SJSA1 (cell line): Measurements from ENCODE around the gene SLITRK2. TPM values are rescaled to one million over a fixed set of nuclear protein-coding genes. Genes with fewer than 3 reads are reported as not detected.

Experiments
- DNase-seq, 2 experiments: peaks; one replicate each; pipeline ENCODE4 v3.0.0-alpha.2; 2015 to 2020; ENCODE audit warnings: low spot score in 2 of 2, low read depth in 1 of 2
- H3K27ac ChIP-seq: fragments of 250-450 bp; sonication (Bioruptor Pico); 2 replicates; pipeline ENCODE4 v1.5.1; 2020; ENCODE audit warnings: mild to moderate bottlenecking, moderate library complexity
- H3K27me3 ChIP-seq: fragments of 250-450 bp; sonication (Bioruptor Pico); replicated peaks from 2 replicates; pipeline ENCODE4 v1.5.1; 2020; ENCODE audit warnings: mild to moderate bottlenecking, moderate library complexity
- H3K36me3 ChIP-seq: fragments of 250-450 bp; sonication (Bioruptor Pico); 2 replicates; pipeline ENCODE4 v1.5.1; 2020; ENCODE audit warnings: mild to moderate bottlenecking
- H3K4me1 ChIP-seq: fragments of 250-450 bp; sonication (Bioruptor Pico); replicated peaks from 2 replicates; pipeline ENCODE4 v1.6.1; 2021; ENCODE audit warnings: mild to moderate bottlenecking
- H3K4me3 ChIP-seq: fragments of 250-450 bp; sonication (Bioruptor Pico); 2 replicates; pipeline ENCODE4 v1.5.1; 2020; ENCODE audit warnings: mild to moderate bottlenecking
- H3K9me3 ChIP-seq: fragments of 250-450 bp; sonication (Bioruptor Pico); replicated peaks from 2 replicates; pipeline ENCODE4 v1.5.1; 2020; ENCODE audit warnings: mild to moderate bottlenecking
- total RNA-seq: library from RNA; depleted of rRNA; stranded (reverse); fragments of >200 nt; shearing (Covaris generic); gene quantifications from 2 replicates; pipeline ENCODE4 v1.2.3, GENCODE V29; 2014; rRNA removed

Gene SLITRK2, protein sequence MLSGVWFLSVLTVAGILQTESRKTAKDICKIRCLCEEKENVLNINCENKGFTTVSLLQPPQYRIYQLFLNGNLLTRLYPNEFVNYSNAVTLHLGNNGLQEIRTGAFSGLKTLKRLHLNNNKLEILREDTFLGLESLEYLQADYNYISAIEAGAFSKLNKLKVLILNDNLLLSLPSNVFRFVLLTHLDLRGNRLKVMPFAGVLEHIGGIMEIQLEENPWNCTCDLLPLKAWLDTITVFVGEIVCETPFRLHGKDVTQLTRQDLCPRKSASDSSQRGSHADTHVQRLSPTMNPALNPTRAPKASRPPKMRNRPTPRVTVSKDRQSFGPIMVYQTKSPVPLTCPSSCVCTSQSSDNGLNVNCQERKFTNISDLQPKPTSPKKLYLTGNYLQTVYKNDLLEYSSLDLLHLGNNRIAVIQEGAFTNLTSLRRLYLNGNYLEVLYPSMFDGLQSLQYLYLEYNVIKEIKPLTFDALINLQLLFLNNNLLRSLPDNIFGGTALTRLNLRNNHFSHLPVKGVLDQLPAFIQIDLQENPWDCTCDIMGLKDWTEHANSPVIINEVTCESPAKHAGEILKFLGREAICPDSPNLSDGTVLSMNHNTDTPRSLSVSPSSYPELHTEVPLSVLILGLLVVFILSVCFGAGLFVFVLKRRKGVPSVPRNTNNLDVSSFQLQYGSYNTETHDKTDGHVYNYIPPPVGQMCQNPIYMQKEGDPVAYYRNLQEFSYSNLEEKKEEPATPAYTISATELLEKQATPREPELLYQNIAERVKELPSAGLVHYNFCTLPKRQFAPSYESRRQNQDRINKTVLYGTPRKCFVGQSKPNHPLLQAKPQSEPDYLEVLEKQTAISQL
- total RNA-seq: not detected in 2 replicates

DNA sequence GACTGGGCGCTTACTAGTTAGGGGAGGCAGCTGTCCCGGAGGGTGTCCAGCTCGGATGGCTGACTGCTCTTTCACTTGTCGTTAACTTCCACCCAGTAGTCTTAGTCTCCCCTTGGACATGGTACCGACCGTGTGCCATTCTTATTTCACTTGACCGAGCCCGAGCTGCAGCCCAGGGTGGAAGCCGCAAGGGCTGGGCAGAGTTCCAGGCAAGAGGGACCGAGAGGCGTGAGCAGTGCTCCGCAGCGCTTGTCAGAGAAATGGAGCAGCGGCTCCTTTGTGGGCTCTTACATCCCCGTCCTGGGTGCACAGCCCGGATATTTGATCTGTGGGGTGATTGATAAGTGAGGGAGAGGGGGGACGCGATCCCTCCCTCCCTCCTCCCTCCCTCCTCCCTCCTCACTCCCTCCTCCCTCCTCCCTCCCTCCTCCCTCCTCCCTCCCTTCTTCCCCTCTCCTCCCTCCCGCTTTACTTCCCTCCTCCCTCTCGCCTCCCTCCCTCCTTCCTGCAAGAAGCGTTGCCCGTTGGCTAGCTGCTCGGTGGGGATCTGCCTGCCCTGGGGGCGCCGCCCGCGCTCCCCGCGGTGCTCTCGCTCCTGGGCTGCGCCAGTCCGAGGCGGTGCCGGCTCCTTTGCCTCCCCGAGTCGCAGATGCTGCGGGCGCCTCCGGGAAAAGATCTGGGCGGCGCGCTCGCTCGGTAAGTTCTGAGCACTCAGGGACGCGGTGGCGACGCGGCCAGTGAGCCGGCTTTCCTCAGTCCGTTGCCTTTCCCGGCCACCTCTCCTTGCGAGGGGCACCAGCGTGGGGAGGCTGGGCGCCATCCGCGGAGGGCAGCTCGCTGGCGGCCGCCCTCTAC, at the start of gene SLITRK2:
Gene SLITRK2, plus strand, starts transcription at position 499 of the 855 bp plus-strand sequence. CDS start 4,597 bp downstream, outside the sequence.
- no peak within 1 kb of the TSS for H3K4me3 ChIP-seq
- H3K4me1 ChIP-seq: no peaks in the 10 kb centered on the region
- no peaks in the 10 kb centered on the region for H3K9me3 ChIP-seq
- H3K27me3 ChIP-seq: no peaks in the 10 kb centered on the region
- H3K36me3 ChIP-seq: no peaks in the 10 kb centered on the region
- no peak for DNase-seq
- H3K27ac ChIP-seq: no peak within 1 kb of the TSS

DNA sequence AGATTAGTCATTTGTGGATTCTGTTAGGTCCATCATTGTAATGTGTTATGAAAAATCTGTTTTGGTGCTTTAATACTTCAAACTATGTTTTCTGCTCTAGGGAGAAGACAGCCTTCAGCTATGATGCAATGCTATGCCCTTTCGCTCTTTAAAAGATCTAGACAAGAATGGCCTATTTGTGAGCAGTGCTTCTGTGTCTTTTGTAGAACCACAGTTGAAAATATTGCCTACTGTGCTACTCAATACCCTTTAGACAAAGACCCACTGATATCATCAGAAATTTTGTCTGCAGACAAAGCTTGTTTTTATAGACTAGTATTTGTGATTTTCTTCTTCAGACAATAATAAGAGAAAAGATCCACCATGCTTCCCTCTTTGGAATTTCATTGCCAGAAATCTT, 44.6 kb upstream of the SLITRK2 start:
- Histone ChIP-seq H3K27me3 (no peaks in the 10 kb centered on the region), H3K9me3 (no peaks in the 10 kb centered on the region), H3K4me3 (no peak overlapping the region), H3K4me1 (no peaks in the 10 kb centered on the region), H3K27ac (no peak overlapping the region), H3K36me3 (no peaks in the 10 kb centered on the region)
- DNase-seq: no peak

DNA sequence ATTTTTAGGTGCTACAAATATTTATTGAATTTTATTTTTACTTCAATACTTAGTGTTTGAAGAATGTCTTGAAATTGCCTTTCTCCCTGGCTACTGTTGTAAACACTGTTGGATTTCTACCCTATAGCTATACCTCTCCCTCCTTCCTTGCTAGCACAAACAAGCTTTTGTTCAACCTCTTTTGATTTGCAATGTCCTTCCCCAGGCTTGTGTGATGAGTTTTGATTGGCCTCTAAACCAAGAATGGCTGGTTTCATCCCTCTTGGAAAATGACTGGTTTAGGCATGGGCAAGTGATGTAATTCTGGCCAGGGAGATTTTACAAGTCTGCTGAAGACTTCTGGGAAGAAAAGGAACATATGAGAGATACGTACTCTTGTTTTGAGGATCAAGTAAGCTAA, 25.3 kb upstream of the SLITRK2 start:
- Histone ChIP-seq H3K4me3 (no peak overlapping the region), H3K4me1 (no peaks in the 10 kb centered on the region), H3K27me3 (no peaks in the 10 kb centered on the region), H3K27ac (no peak overlapping the region), H3K9me3 (no peaks in the 10 kb centered on the region), H3K36me3 (no peaks in the 10 kb centered on the region)
- no peak for DNase-seq

DNA sequence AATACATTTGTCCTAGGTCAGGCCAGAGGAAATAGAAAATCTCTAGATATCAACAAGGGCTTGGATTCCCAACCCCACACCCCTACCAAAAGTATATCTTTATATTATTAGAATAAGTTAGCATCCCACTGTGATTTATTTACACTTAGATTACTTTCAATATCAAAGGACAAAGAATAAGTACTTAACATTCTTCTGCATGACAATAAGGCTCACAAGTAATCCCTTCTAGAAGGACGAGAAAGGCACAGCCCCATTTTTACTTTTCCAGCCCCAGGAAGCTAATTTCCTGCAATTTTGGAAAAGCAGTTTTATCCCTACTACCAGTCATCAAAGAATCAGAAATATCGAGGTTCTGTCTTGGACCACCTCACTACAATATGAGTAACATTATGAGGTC, 14.1 kb upstream of the SLITRK2 start:
- H3K27ac ChIP-seq: no peak overlapping the region
- no peak overlapping the region for H3K4me3 ChIP-seq
- H3K27me3 ChIP-seq: no peaks in the 10 kb centered on the region
- no peaks in the 10 kb centered on the region for H3K9me3 ChIP-seq
- H3K36me3 ChIP-seq: no peaks in the 10 kb centered on the region
- DNase-seq: no peak
- no peaks in the 10 kb centered on the region for H3K4me1 ChIP-seq

DNA sequence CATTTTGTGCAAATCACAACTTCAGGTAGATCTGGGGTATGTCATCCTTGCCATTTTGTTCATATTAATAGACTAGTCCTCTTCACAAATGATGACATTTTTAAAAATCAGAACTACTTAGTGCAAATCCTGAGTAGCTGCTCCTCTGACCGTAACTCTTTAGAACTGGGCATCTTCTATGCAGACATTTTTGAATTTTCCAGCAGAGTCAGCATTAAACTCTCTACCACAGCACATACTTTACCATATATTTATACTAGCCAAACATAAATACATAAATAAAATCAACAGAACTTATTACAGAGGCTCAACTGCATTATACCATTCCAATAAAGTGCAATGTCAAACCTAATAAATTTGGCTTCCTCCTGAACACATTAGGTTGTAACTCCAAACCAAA, 4.5 kb upstream of the SLITRK2 start:
- Histone ChIP-seq H3K4me1 (no peaks in the 10 kb centered on the region), H3K27me3 (no peaks in the 10 kb centered on the region), H3K9me3 (no peaks in the 10 kb centered on the region), H3K27ac (no peak overlapping the region), H3K4me3 (no peak overlapping the region), H3K36me3 (no peaks in the 10 kb centered on the region)
- no peak for DNase-seq

DNA sequence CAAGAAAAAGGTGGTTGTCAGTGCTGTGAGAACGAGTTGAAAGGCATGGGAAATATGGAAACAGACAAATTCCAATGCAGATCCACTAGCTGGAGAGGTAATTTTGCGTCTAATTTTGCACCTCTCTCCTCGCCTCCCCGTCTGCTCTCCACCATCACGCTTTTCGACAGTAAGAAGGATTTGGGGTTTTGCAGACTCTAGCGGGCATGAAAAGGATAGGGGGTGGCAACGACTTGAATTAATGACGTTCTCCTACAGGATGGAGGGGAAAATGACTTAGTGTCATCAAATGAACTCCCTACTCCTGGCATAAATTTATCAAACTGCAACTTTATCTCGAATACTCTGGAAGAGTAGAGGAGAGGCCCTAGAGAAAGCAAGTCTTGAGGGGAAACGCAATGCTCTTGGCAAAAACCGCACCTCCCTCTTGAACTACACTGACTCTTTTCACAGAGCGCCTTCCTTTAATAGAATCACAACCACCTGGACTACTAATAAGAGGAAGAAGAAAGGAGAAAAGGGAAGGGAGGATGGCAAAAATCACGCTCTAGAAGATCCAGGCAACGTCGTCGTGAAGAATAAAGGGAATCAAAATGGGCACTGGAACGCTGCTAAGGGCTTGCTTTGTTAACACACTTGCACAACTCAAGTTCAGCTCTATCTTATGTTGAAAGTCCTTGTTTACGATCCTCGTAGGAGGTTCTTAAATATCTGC, 871 bp upstream of the SLITRK2 start:
- DNase-seq: no peak
- H3K27me3 ChIP-seq: no peaks in the 10 kb centered on the region
- no peaks in the 10 kb centered on the region for H3K4me1 ChIP-seq
- no peaks in the 10 kb centered on the region for H3K9me3 ChIP-seq
- H3K27ac ChIP-seq: no peak overlapping the region
- H3K4me3 ChIP-seq: no peak overlapping the region
- H3K36me3 ChIP-seq: no peaks in the 10 kb centered on the region

DNA sequence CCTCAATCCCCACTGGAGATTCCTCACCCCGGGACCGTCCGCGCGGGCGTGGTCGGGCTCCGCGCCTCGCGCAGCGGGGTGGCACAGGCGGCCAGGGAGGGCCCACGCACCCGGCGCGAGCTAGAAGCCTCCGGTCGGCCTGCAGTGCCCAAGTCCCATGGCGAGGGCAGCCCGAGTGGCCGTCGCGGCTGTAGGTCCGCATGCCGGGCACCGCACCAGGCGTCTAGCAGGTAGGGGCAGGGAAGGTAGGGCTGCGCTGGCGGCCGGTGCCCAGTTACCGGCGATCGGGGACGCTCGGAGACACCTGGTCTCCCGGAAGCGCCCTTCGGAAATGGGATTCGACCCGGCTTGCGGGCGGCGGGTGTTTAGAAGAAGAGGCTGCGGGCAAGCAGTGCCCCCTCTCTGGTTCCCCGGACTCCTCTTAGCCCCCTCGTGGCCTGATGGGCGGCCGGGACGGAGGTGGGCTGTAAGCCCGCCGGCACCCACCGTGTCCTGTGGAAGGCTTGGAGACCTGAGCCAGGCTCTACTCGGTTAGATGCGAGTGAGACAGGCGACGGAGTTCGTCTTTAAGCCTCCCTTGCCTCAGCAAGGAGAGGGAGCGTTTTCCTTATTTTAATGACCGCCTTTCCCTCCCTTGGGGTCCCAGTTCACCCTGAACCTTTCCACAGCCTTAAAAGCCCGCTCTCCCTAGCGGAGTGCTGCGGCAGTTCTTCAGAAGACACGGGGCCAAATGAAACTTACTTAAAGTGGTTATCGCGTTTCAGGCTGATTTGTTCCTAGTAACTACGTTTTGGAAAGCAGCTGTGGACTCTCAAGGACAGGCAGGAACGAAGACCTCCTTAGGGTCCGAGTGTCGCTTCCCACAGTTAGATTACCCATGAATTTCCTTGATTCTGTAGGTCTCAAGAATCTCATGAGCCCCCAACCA, 821 bp downstream of the SLITRK2 start:
- Histone ChIP-seq H3K4me3 (no peak overlapping the region), H3K4me1 (no peaks in the 10 kb centered on the region), H3K27me3 (no peaks in the 10 kb centered on the region), H3K9me3 (no peaks in the 10 kb centered on the region), H3K27ac (no peak overlapping the region), H3K36me3 (no peaks in the 10 kb centered on the region)
- DNase-seq: no peak

DNA sequence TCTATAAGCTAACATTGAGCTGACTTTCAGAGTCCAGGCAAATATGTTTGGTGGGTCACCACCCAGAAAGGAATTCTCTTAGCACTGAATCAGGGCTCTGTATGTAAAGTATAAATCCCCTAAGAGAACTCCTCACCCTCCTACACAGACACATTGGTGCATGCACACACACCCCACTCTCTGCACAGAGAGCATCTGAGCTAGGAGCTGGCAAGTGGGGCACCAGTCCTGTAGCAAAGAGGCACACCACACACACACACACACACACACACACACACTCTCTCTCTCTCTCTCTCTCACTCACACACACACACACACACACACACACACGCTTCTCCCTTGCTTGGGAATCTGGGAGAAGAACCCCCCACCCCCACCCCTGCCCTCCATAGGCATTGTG, 3.2 kb downstream of the SLITRK2 start:
- Histone ChIP-seq H3K36me3 (no peaks in the 10 kb centered on the region), H3K4me1 (no peaks in the 10 kb centered on the region), H3K27ac (no peak overlapping the region), H3K9me3 (no peaks in the 10 kb centered on the region), H3K4me3 (no peak overlapping the region), H3K27me3 (no peaks in the 10 kb centered on the region)
- no peak for DNase-seq

DNA sequence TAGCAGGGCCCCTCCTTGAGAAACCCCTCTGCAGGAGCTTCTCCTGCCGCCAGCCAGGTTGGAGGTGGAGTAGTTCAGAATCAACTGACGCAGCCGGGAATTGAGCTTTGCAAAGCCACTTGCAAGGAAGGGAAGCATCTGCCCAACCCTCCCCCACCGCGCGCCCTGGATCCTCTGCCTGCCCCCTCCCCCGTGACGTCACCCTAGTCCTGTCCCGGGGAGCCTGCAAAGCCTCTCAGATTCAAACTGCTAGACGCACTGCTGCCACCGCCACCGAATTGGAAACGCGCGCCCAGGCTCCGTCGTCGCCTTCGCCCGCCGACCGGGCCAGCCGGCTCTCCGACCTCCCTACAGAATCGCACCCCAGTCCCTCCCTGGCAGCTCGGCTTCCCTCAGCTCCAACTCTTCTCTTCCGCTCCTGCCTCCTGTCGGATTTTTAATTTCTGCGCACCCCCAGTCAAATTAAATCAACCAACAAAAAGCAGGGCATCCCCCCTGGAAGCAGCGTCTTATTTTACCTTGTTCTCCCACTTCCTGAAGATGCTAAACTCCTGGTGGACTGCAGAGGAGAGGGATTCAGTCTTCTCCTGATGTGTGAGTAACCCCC, 3.8 kb downstream of the SLITRK2 start:
- H3K27ac ChIP-seq: no peak overlapping the region
- H3K27me3 ChIP-seq: no peaks in the 10 kb centered on the region
- DNase-seq: no peak
- no peak overlapping the region for H3K4me3 ChIP-seq
- no peaks in the 10 kb centered on the region for H3K4me1 ChIP-seq
- H3K36me3 ChIP-seq: no peaks in the 10 kb centered on the region
- no peaks in the 10 kb centered on the region for H3K9me3 ChIP-seq

DNA sequence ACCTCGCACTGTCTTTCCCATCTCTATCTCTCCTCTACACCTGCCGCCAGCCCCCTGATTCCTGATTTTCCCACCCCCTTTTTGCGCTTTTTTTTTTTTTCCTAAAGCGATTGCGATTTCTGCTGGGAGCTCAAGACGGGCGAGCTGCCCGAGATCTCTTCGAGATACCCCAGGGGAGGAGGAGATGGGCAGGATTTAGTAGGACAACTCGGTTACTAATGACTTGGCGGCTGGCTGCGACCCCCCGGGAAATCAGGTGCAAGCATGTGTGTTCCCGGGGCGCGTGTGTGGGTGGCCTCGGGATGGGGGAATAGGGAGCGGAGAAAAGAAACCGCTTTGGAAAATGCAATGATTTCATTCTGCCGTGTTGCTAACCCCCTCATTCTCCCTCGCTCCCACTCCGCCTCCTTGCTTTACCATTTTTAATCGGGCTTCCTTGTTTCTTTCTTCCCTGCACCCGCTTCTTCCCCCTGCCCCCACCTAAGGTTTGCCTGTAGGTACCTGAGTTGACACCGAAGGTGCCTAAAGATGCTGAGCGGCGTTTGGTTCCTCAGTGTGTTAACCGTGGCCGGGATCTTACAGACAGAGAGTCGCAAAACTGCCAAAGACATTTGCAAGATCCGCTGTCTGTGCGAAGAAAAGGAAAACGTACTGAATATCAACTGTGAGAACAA, 4.4 kb downstream of the SLITRK2 start:
- Histone ChIP-seq H3K9me3 (no peaks in the 10 kb centered on the region), H3K36me3 (no peaks in the 10 kb centered on the region), H3K4me3 (no peak overlapping the region), H3K27ac (no peak overlapping the region), H3K27me3 (no peaks in the 10 kb centered on the region), H3K4me1 (no peaks in the 10 kb centered on the region)
- no peak for DNase-seq

DNA sequence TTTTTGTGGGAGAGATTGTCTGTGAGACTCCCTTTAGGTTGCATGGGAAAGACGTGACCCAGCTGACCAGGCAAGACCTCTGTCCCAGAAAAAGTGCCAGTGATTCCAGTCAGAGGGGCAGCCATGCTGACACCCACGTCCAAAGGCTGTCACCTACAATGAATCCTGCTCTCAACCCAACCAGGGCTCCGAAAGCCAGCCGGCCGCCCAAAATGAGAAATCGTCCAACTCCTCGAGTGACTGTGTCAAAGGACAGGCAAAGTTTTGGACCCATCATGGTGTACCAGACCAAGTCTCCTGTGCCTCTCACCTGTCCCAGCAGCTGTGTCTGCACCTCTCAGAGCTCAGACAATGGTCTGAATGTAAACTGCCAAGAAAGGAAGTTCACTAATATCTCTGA, 5.5 kb downstream of the SLITRK2 start:
- no peaks in the 10 kb centered on the region for H3K4me1 ChIP-seq
- no peaks in the 10 kb centered on the region for H3K27me3 ChIP-seq
- H3K9me3 ChIP-seq: no peaks in the 10 kb centered on the region
- no peak overlapping the region for H3K27ac ChIP-seq
- no peak for DNase-seq
- H3K4me3 ChIP-seq: no peak overlapping the region
- H3K36me3 ChIP-seq: no peaks in the 10 kb centered on the region

DNA sequence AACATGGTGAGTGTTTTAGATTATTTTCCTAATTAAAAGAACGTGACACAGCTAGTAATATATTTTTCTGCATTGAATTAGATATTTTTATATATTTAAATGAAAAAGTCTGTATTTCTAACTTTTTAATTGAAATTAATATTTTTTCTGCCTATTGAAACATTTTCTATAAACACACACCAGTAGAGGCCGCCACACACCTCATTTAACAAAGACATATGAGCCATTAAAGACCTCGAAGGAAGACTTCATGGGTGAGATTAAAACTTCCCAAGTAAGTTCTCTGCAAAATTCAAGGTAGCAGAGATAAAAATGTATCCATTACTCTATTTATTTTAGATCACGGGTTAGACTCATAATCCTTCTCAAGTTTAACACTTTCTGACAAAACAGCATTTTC, 8.3 kb downstream of the SLITRK2 start:
- Histone ChIP-seq H3K4me1 (no peaks in the 10 kb centered on the region), H3K27ac (no peak overlapping the region), H3K9me3 (no peaks in the 10 kb centered on the region), H3K27me3 (no peaks in the 10 kb centered on the region), H3K36me3 (no peaks in the 10 kb centered on the region), H3K4me3 (no peak overlapping the region)
- no peak for DNase-seq
